ENCODE results near the gene SLC38A10.

The SLC38A10 gene

GRCh38 chr17:81241648-81242420, 53.3 kb downstream of the SLC38A10 start:
- DNase-seq = peak; percentile 42

GRCh38 chr17:81241203-81241602, 53.9 kb downstream of the SLC38A10 start:
- no peak for DNase-seq

GRCh38 chr17:81240761-81241160, 54.3 kb downstream of the SLC38A10 start:
- DNase-seq = no peak

- no peak for DNase-seq
Measured at GRCh38 chr17:81239714-81240555, 55.2 kb downstream of the SLC38A10 start.

- peak; percentile 84 for DNase-seq
Measured at GRCh38 chr17:81238815-81239713, 56.0 kb downstream of the SLC38A10 start, which contains the start of the genes NDUFAF8 and TEPSIN. Gene NDUFAF8, plus strand, starts transcription at chr17:81239318. Its CDS starts 46 bp downstream, at chr17:81239364. Gene TEPSIN, minus strand, starts transcription at chr17:81239055. Its CDS starts 22 bp downstream, at chr17:81239033.

- no peak for DNase-seq
Measured at GRCh38 chr17:81238490-81238814, 56.7 kb downstream of the SLC38A10 start.

GRCh38 chr17:81237591-81238489, 57.3 kb downstream of the SLC38A10 start:
- DNase-seq = no peak

GRCh38 chr17:81236784-81237183, 58.3 kb downstream of the SLC38A10 start:
- DNase-seq = no peak

GRCh38 chr17:81235822-81236740, 59.0 kb downstream of the SLC38A10 start:
- DNase-seq = no peak

GRCh38 chr17:81234940-81235821, 59.9 kb downstream of the SLC38A10 start:
- DNase-seq = no peak

- DNase-seq = no peak
Measured at GRCh38 chr17:81234506-81234855, 60.6 kb downstream of the SLC38A10 start.

GRCh38 chr17:81233811-81234505, 61.1 kb downstream of the SLC38A10 start:
- DNase-seq = no peak

- no peak for DNase-seq
Measured at GRCh38 chr17:81233316-81233715, 61.8 kb downstream of the SLC38A10 start.

- no peak for DNase-seq
Measured at GRCh38 chr17:81232616-81233241, 62.4 kb downstream of the SLC38A10 start.

- no peak for DNase-seq
Measured at GRCh38 chr17:81231766-81232581, 63.1 kb downstream of the SLC38A10 start.

- no peak for DNase-seq
Measured at GRCh38 chr17:81231121-81231645, 63.9 kb downstream of the SLC38A10 start.

All from right kidney (tissue), 1 donor.